Fibroblast of upper back skin (primary cell): Measurements from ENCODE around the gene GBA2.

Experiments
- DNase-seq: peaks from one replicate; pipeline ENCODE4 v3.0.0-alpha.2; 2013

Gene GBA2

DNA sequence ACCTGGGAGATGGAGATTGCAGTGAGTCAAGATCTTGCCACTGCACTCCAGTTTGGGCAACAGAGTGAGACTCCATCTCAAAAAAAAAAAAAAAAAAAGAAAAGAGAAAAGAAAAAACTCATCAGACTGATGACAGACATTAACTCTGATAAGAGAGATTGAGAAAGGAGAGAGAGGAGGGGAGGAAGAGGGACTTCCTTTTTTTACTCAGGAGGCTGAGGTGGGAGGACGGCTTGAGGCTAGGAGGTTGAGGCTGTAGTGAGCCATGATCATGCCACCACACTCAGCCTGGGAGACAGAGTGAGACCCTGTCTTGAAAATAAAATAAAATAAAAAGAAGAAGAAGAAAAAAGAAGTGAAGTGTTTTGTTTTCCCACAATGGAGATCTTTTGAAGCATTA is 14.8 kb upstream of the GBA2 start:
- no peak for DNase-seq

DNA sequence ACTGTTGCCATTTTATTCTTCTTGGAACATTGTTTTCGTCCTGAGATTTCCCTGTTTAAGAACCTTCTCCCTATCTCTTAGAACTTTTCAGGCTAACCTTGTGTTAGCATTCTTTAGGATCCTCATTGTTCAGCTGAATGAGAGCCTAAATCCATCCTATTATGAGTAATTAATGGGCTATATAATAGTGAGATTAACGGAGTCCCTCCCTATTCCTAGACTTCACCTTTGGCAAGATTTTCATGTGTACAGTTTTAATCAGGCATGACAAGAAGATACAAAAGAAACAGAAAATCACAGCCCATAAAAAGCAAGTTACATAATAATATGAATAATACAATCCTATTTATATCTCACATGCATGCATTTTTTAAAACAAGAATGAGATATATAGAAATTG is 14.2 kb upstream of the GBA2 start:
- DNase-seq = no peak

DNA sequence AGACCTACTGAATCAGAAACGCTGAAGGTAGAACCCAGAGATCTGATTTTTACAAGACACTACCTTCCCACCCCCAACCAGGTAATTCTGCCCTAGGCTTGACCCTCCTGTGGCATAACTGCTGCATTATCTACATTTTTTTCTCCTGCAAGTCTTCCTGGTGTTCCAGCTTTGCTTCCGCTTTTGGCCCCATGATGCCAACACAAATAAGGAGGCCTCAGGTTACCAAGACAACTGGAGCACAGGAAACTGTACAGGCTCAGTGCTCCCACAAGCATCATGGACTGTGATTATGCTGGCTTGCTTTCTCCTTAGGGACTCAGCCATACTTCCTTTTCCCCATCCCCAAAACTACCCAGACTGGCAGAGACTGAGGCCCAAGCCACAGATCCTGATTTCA is 11.6 kb upstream of the GBA2 start:
- peak; percentile 24 for DNase-seq

DNA sequence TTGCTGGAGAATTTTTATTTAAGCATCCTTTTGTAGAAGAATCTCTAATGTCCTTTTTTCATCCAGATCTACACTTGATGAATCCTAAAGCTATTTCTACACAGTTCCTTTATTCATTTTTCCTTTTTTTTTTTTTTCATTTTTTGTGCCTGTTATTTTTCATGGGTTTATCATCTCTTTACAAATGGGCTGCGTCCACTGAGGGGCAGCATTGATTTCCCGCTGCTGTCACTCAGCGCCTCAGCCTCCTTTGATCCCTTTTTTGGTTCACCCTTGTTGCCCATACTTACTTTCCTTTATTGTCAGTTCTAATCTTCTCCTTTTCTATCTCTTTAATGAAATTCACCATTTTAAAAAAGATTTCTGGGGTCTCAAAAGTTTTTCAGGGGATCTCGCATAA is 10.8 kb upstream of the GBA2 start:
- no peak for DNase-seq

DNA sequence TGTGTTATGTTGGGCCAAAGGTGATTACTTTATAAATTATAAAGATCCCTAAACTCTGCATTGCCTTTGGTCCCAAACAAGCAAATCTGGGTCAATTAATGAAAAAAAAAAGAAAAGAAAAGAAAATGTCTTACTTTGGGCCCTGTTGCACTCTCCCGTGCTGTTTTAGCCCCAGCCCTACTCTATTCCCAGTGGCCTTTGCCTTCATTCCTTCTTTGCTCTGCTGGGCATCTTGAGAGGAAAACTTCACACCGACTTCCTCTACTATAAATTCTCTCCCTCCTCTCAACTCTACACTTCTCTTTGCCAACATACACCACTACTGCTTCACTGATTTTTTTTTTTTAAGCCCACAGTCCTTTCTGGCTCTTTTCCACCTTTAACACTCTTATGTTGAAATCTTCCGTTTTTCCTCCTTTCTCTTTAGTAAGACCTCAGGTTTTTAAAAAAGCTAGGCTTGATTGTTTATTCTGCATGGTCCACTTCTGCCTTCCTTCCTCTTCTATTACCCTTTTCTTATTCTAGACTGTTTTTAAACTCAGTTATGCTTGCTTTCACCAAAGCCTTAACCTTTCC is 9.5 kb upstream of the GBA2 start:
- DNase-seq = no peak

DNA sequence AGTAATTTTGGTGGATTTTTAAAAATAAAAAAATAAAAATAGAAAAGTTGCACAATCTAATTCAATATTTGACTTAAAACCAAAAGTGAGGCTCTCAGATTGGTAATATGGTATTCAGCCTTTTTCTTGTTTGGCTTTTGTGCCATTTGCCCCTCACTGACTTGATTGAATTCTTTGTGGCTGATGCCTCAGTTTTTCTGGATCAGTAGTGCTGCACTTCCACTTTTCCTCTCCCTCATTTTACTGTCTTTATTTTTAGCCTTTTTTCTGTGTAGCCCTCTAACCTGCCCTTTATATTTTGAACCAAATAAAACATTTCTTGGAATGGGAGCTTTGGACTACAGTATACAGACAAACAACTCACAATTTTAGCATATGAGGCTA is 8.9 kb upstream of the GBA2 start:
- DNase-seq = no peak

DNA sequence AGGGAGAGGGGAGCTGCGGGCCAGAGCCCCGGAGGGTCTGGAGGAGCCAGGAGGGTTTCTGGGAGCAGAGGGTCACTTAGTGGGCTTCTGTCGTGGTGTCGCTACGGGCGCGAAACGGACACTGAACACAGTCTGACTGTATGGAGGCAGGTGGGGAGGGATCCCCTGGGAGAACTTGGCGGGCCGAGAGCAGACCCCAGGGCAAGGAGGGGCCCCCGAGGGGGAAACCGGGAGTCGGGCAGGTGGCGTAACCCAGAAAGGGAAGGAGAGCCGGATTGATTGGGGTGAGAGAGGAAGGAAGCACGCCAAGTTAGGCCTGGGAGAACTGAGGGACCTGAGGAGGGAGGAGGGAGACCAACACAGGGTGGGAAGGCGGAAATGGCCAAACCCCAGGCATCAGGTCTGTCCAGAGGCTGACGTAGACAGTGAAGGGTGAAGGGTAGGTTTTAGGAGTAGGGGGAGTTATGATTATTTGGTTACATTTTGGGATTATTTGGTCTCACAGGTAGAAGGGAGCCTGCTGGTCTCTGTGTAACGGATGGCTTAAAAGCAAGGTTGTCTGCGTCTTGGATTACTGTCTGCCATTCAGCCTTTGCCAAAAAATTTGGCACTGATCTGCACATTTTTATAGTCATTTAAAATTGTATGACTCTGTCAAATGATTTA is 8.3 kb upstream of the GBA2 start:
- DNase-seq = no peak

DNA sequence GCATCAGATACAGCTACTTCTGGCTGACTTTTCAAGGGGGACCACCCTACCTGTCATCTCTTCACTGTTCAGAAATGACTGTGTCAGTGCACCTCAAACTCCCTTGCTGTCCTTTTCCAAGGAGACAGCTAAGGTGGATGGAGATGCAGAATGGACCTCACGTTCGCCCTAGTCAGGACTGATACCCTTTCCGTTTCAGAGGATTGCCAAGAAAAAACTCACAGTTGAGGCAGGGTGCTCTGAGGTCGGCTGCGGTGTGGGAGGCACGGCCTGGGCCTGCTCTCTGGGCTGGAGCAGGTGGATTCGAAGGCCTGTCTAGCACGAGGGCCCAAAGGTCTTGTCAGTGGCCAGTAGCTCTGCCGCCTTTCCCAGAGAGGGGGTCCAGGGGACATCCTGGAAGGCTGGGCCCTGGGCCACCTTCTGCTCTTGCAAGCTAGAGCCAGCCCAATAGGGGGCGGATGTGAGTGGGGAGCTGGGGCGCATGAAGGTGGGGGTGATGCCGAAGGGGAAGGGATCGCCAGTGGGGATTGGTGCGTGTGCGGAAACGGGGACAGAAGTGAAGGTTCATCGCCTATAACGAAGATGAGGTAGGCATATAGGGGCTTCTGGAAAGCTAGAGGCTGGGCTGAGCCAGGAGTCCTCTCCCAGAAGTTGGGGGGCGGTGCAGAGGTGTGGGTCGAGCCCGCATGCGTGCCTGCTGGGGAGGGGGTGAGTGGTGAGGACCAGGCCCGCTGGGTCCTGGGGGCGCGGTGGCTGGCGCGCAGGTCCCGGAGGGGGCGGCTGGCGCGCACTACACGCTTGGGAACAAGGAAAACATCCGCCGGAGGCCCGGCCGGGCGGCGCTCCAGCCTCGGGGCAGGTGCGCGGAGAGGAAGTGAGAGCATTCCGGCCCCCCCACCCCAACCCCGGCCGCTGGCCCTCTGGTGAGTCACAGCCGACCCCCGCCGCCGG is 7.5 kb upstream of the GBA2 start:
- DNase-seq = no peak

DNA sequence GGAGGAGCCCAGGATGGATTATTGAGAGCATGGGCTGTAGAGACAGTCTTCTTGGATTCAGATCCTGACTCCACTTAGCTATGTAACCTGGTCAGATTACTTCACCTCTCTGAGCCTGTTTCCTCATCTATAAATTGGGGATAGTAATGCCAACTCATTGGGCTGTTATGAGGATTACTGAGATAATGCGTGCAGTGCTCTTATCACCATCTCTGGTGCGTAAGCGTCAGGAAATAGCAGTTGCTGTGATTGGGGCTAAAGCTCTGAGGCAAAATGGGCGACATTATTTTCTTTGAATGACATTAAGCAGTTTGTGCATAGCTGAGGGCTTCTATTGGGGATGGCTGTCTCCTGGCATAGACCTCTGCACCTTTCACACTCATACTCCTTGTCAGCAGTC is 6.0 kb upstream of the GBA2 start:
- DNase-seq = no peak

DNA sequence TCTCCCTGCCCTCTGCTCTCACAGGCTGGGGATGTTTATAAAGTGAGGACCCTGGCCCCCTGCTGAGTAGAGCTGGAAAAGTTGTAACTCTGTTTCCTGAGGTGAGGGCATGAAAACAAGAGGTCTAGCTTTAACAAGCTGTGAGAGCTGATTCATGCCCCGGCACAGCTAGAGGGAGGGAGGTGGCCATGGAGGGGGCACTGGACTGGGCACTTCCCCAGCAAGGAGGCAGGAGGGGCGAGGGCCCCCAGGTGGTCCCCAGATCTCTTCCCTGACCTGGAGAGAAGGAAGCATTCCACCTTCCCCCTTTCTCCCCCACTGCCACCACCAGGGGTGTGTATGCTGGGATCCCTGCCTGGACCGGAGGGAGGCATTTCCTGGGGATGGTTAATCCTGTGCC is 5.2 kb upstream of the GBA2 start, which contains the start of gene MSMP:
Gene MSMP (minus strand): TSS at position 13 of the 400 bp plus-strand sequence. CDS start 147 bp downstream, outside the sequence.
- no peak for DNase-seq

DNA sequence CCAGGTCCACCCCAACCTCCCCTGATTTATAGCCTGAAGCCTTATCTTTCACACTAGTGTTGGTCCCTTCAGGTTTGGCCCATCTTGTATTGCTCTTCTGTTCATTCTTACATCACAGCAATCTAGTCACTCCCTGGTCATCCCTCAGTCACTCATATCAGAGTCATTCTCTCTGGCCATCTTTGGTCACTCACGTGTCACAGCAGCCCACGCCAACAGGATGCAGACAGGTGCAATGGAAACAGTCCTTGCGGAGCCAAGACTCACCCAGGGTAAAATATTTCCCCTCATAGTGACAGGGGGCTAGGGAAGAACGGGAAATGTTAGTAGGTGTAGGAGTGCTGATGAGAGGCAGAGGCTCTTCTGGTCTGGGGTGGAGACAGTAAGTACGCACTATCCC is 4.4 kb upstream of the GBA2 start:
- DNase-seq = no peak

DNA sequence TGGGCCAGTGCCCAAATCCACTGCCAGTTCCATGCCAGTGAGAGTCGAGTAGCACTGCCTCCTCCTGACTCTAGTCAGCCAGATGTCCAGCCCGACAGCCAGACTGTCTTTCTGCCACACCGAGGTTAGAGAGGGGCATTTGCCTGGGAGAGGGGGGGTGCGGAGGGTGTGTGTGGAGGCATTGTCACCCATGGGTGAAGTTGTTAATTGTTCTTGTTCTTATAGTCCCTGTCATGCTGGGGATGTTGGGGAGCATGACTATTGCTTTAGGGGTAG is 1.2 kb upstream of the GBA2 start:
- no peak for DNase-seq

DNA sequence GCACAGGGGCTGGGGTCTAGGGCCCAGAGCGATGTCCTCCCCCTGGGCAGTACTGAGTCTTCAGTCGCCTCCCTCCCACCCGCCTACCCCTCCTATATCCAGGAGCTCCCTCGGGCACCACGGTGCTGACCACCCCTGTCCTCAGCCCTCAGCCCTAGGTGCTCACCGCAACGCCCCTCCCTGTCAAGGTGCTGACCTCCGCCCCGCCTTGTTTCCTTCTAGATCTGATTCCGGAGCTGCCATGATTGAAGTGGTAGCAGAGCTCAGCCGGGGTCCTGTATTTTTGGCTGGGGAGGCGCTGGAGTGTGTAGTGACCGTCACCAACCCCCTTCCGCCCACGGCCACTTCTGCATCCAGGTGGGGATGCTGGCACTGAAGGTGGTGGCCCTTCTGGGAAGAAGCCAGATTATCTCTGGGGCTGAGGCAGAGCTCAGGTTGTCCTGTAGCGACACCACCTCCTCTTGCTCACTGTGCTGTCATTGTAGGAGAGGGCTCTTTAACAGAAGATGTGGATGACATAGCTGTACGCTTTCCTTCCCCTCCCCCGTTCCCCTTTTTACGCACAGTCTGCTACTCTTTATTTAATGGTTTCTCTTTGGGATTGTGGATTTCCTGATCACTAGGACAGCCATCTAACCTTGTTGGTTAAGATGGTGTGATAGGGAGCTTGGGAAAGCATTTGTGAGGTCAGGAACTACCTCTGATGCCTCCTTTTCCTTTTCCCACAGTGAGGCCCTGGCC is 657 bp upstream of the GBA2 start:
- DNase-seq = no peak

DNA sequence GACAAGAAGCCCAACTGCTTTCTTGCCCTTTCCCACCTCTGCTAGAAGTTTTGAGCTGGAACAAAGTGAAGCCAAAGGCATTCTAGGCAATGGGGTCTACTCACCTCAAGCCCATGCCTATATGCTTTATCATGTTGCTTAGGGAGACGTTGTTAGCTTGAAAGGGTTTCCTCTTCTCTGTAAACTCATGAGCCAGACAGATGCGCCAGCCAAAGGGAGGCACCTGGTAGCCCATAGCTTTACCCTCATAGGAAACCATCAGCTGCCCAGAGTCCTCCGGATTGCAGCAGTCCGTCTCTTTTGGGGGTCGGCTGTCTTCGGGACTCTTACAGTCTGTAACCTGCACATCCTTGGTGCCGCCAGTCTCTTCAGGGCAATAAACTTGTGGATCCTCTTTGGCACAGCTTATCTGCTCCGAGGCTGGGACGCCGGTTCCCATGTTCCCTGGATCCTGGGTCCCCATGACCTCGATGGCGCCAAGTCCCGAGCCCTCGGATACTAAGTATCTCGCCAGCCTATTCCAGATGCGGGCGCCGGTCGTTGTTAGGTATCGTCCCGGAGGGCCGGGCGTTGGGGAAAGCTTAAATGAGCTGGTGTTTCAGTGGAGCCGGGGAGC is 678 bp downstream of the GBA2 start:
- no peak for DNase-seq

DNA sequence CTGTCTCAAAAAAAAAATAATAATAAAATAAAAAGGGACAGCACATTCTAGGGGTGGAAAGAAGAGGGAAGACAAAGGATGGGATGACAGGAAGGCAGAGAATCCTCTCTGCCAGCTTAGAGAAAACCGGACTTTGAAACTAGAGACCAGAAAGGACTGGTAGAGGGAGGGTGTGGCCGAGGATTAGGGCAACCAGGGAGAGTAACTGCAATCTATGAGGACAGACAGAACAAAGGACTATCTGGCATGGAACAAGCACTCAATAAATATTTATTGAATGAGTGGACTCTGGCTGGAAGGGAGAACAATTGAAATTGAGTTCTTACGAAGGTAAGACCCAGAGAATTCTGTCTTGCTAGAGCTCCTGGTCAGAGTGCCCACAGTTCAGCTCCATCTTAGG is 2.4 kb downstream of the GBA2 start:
- no peak for DNase-seq

DNA sequence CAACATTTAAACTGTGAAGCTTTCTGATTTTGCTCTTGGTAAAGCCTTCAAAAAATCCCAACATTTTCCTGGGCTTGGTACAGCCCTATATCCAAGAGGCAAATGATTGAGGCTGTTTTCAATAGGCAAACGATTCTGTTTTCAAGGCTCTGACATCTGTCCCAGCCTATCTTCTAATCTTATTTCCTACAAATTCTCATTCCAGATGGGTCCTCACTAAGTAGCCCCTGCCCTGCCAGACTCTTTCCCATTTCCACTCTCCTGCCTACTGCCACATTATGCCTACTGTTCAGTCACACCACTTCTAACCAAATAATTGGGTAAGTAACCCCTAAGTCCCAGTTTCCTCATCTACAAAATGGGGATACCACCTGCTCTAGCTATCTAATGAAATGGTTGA is 3.5 kb downstream of the GBA2 start:
- DNase-seq = no peak

DNA sequence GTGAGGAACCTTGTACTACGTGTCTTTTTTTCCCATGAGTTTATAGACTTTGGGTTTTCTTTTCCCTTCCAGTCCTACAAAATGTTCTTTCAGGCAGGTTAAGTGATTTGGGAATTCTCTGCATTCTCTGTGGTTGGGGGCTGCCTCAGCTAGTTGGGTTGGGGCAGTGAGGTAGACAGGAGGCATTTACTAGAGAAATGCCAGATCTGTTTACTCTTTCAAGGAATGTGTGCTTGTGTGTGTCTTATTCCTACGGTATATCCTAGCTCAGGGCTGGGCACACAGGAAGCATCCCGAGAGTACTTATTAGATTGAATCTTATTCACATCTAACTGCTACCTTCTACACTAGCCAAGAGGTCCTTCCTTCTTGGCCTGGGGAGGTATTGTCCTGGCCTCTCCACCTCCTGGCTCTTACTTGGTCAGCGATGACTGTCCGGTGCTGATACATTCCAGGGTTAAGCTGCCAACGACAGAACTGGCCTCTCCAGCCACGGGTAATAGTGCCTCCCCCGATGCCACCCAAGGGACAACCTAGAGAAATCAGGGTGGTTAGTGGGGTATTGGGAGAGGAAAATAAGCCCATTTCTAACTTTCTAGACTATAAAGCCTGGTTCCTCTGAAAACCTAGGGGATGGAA is 5.0 kb downstream of the GBA2 start:
- DNase-seq = no peak

DNA sequence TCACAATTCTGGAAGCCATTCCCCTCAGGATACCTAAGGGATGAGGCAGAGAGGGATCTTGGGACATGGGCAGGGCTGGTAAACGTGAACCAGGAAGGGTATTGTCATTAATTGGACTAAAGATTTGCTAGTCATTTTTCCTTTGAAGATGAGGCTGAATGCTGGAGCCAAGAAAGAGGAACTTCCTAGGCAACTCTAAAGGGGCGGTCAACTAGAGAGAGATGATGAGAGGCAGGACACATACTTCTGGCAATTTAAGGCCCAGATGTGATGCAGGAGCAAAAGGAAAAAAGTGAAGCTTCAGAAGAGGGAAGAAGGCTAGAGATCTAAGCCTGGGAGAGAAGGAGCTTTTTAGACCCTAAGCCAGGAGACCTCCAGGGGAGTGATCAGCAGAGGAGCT is 5.6 kb downstream of the GBA2 start:
- no peak for DNase-seq

DNA sequence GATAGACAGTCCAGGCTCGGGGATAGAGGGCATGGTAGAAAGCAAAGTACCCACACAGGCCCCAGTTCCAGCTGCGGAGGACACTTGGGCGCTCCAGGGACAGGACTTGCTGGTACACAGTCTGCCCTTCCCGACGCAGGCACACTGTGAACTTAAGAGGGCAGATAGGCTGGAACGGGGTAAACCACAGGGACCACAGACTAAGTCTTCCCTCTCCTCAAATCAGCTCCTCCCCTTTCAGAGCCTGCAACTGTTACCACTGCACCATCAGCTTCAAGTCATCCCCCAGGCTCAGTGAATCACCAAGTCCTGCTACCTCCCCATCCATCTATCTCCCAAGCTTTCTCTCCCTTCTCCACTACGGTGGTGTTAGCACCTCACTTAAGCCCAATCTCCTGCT is 7.3 kb downstream of the GBA2 start:
- no peak for DNase-seq

DNA sequence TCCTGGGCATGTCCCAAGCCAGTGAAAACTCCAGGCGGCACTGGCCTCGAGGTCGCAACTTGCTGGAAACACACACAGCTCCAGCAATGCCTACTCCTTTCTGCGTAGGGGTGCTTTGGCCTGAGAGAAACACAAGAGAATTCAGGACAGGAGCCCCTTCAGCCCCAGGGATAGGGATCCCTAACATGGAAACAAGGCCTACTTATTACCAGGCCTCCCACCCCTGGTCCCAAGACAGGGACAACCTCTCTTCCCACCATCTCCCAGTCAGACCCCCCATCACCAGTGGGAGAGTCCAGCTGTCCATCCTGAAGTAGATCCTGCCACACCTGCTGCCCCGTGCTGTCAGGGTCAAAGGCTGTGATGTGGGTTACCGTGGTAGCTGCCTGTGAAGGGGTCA is 8.8 kb downstream of the GBA2 start:
- DNase-seq = no peak

DNA sequence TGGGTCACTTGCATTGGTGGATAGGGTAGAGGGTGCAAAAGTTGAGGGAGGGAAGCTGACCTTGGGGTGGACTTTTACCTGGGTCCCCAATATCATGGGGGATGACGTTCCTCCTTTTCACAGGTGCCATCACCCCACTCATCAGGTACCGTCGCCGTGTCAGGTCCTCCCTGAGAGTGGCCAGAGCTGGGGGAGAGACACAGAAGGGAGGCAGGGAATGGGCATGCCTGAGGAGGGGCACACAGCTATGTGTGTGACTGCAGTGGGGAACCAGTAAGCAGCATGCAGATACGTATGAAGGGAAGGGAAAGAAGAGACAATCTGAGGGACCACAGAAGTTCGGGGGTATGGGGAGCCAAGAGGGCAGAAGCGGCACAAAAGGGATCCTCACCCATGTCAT is 10.1 kb downstream of the GBA2 start:
- no peak for DNase-seq

DNA sequence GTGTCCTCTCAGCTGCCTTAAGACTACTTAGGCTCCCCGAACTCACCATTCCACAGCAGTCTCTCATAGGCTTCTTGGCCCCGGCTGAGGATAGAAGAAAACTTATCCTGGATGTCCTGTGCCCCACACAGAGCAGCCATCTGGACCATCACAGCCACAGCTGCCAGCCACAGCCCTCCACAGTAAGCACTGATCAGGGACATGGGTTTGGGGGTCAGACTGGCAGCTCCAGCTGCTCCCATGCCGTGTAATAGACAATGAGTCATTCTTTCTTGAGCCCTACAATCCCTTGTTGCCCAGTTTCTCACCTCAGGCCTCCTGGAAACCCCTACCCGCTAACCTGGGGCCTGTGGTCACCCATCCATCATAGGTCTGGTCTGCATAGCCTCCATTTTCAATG is 10.8 kb downstream of the GBA2 start:
- no peak for DNase-seq

DNA sequence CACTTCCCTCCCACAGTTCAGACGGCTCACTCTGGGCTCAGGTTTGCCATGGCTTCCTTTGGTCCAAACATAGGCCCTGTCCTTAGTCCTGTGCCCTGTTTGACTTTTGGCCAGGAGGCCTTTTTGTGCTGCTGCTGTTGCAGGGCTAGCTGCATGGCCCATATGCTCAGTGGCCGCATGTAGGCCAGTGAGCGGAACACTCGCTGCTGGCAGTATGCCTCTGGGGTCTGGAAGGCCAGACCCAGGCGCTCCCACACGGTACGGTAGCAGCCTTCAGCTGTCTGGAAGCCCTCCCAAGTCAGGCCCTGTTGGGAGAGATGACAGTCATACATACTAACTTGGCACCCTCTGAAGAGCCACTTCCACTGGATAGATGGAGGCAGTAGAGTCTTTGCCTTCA is 11.9 kb downstream of the GBA2 start:
- DNase-seq = no peak
